Purkinje cell (primary cell): ENCODE measurements around the gene KLF17. TPM values are rescaled to one million over a fixed set of nuclear protein-coding genes. Genes with fewer than 3 reads are reported as not detected.

Source experiments
- polyA plus RNA-seq: library from polyadenylated mRNA; unstranded; fragments of >200 nt; fragmentation: Nextera tagmentation; gene quantifications from 2 replicates; pipeline ENCODE4 v1.2.1, GENCODE V29; 2014

The KLF17 gene, protein sequence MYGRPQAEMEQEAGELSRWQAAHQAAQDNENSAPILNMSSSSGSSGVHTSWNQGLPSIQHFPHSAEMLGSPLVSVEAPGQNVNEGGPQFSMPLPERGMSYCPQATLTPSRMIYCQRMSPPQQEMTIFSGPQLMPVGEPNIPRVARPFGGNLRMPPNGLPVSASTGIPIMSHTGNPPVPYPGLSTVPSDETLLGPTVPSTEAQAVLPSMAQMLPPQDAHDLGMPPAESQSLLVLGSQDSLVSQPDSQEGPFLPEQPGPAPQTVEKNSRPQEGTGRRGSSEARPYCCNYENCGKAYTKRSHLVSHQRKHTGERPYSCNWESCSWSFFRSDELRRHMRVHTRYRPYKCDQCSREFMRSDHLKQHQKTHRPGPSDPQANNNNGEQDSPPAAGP
- polyA plus RNA-seq: not detected in 2 replicates

DNA sequence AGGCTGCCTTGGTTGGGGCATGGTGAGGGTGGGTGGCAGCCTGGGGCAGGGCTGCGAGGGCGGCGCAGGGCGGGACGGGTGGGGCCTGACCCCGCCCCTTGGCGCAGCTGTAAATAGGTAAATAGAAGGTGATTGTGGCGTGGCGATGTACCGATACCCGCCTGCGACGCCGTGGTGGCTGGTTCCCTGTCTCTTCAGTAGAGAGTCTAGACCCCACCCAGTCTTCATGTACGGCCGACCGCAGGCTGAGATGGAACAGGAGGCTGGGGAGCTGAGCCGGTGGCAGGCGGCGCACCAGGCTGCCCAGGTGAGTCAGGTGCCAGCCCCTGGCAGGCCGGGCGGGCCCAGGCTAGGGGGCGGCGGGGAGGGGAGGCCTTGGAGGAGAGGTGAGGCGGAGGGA lies at the start of gene KLF17:
Gene KLF17 (plus strand): TSS at position 140 of the 400 bp plus-strand sequence. CDS start 87 bp downstream, at position 227.

DNA sequence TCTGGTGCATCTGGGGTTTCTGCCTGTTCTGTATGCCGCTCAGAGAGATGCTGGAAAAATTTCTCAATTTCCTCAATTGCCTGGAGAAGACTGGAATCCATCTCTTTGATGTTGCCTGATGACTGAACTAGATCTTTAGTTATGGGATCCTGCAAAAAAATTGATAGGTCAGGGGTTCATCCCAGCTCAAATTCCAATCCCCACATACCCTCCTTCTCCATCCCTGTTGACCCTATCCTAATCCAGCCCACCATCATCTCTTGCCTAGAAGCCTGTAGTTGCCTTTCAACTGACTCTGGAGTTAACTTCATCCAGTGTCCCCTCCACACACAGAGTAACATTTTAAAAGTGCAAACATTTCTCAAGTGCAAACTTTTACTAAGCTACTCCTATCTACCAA lies 22.9 kb downstream of the KLF17 start, which contains the start of gene KLF18:
Gene KLF18 (minus strand): TSS at position 101 of the 400 bp plus-strand sequence. CDS start 0 bp downstream, at position 101.

Other genes with a start within 250 kb of the KLF17 start
- 0.36 TPM in 1 of 2 replicates, not detected in the other for gene ARTN, start 185.0 kb upstream of the KLF17 start, polyA plus RNA-seq
- gene IPO13, start 171.9 kb upstream of the KLF17 start, polyA plus RNA-seq: 23.2 and 25.3 TPM in 2 replicates
- 8.3 and 12.2 TPM in 2 replicates for gene DPH2, start 148.8 kb upstream of the KLF17 start, polyA plus RNA-seq
- 558 and 648 TPM in 2 replicates for gene ATP6V0B, start 143.9 kb upstream of the KLF17 start, polyA plus RNA-seq
- gene B4GALT2, start 139.6 kb upstream of the KLF17 start, polyA plus RNA-seq: 0.17 and 0.46 TPM in 2 replicates
- gene CCDC24, start 127.2 kb upstream of the KLF17 start, polyA plus RNA-seq: 2.1 and 9.7 TPM in 2 replicates
- gene SLC6A9, start 87.4 kb upstream of the KLF17 start, polyA plus RNA-seq: 1.5 and 1.6 TPM in 2 replicates
- gene KLF18, start 22.8 kb downstream of the KLF17 start, polyA plus RNA-seq: not detected in 2 replicates
- 5.7 and 19.5 TPM in 2 replicates for gene DMAP1, start 94.7 kb downstream of the KLF17 start, polyA plus RNA-seq
- 89.5 and 104 TPM in 2 replicates for gene ERI3, start 236.4 kb downstream of the KLF17 start, polyA plus RNA-seq